COLO668 (cell line): Measurements from ENCODE around the gene TRAPPC10.
"Not testable (repeated sequence)": the region's sequence is repeated elsewhere in the genome, so short reads cannot be mapped to it uniquely, and the experiment has no call there.

Experiments
- DNase-seq: peaks from one replicate; lab custom pipeline; 2025; ENCODE audit not compliant: unreplicated experiment; lab: John Stamatoyannopoulos, UW

TRAPPC10 gene

GRCh38 chr21:44087426-44088400, 75.6 kb downstream of the TRAPPC10 start:
- DNase-seq, result no peak

- DNase-seq, result no peak
Measured at GRCh38 chr21:44088401-44088780, 76.3 kb downstream of the TRAPPC10 start.

DNA sequence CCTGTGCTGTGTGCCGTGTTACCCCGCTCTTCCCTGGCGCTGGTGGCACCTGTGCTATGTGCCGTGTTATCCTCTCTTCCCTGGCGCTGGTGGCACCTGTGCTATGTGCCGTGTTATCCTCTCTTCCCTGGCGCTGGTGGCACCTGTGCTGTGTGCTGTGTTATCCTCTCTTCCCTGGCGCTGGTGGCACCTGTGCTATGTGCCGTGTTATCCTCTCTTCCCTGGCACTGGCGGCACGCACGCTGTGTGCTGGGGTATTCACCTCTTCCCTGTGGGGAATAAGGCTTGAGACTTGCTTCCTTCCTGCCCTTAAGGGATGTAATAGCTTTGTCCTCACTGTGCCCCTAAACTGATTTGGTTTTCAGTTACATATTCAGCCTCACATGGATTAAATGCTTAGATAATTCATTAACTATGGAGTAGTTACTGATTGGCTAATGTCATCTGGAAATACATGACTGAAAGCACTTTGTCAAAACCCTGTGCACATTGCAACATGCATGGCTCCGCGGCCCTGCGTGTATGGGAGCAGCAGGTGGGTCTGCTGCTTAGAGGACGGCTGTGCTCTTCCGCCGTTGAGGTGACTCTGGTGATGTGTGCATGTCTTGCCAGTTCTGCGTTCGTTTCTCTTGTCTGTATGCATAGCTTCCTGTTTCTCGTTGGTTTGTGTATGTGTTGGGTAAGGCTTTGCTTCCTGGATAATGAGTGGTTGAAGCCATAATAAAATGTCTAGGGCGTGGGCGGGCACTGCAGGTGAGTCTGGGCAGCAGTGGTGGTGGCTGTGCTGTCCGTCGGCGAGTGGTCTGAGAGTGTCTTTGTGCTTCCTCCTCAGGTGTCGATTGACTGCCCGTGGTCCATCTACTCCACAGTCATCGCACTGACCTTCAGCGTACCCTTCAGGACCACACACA, 77.1 kb downstream of the TRAPPC10 start:
- DNase-seq, result no peak

GRCh38 chr21:44090325-44090724, 78.2 kb downstream of the TRAPPC10 start:
- peak; percentile 82 for DNase-seq

DNA sequence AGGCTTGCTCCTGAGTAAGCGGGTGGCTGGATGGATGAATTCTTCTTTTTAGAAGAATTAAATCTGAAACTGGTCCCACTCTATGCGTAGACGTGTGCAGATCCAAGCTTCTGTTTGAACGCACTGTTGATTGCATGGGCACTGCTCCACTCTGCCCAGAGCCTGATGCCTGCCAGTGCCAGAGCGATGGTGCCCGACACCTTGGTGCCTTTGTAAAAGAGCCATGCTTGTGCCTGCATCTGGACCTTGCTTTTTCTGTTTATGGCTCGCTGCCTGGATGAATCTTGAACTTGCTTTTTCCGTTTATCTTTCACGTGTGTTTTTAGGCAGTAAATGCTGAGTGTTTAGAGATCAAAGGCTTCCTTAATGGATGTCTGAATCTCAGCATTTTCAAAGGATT, 80.1 kb downstream of the TRAPPC10 start:
- DNase-seq, result no peak

DNA sequence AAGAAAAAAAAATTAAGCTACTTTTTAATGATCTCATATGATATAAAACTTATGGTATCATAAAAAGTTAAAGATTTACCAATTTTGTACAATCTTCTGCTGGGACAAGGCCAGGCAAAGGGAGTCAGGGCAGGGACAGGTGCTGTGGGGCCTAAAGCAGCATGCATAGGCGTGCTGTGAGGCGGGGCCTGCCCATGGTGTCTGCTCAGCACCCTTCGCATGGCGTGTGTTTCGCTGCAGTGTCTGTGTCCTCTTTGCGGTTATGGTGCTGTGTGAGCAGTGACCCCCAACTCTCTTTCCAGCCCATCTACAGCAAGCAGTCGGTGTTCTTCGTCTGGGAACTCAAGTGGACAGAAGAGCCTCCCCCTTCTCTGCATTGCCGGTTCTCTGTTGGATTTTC, 81.7 kb downstream of the TRAPPC10 start:
- no peak for DNase-seq

DNA sequence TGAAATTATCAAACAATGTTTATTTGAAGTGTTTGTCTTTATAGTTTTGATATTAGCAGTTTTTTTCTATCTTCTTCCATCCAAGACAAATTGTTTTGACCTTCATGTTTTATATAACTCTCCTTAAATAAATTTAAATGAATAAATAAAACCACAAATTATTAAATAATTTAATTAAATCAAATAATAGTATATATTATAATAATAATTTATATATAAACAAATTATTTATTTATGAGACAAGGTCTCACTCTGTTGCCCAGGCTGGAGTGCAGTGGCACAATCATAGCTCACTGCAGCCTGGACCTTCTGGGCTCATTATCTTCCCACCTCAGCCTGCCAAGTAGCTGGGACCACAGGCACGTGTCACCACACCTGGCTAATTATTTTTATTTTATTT, 82.7 kb downstream of the TRAPPC10 start:
- DNase-seq, result no peak

- not testable (repeated sequence) for DNase-seq
Measured at GRCh38 chr21:44098507-44098906, 86.4 kb downstream of the TRAPPC10 start.

GRCh38 chr21:44098964-44099363, 86.9 kb downstream of the TRAPPC10 start:
- DNase-seq, result not testable (repeated sequence)

DNA sequence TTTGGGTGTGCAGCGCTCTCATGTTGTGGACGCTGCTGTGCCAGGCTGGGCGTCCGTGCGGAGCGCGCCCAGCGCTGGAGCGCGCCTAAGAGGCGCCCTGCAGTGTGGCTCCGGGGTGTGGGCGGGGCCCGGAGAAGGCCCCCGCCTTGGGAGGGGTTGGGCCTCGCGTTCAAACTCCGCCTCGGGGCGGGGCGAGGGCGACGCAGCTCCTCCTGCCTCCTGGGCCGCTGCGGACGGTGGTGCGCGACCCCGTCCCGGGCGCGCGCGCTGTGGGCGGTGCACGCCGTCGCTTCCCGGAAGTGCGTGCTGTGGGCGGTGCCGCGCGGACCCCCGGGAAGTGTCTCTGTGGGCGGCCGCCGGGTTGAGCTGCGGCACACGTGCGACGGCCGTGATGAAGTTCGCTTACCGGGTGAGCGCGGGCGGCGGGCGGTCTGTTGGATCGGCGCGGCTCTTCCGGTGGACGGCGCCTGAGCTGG, 95.0 kb downstream of the TRAPPC10 start, which contains the start of gene PWP2:
Gene PWP2, plus strand, starts transcription at position 374 of the 476 bp plus-strand sequence. Its CDS starts 18 bp downstream, at position 392.
- DNase-seq, result not testable (repeated sequence)

DNA sequence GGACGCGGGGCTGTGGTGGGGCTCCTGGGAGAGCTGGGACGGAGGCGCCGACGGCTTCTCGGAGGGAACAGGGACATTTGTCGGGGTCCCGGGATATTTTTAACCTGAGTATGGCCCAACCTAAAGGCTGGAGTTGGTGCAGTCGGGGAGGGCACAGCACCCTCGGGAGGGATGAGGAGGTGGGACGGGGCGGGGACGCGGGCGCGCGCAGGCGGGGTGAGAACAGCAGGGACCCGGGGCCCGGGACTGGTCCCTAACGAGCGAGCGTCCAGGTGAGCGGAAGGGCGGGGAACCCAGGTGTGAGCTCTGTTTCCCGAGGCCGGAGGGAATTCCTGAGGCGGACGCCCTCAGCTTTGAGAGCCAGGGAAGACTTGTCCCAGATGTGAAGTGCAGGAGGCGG, 95.5 kb downstream of the TRAPPC10 start:
- not testable (repeated sequence) for DNase-seq

- DNase-seq, result not testable (repeated sequence)
Measured at GRCh38 chr21:44113702-44114371, 101.7 kb downstream of the TRAPPC10 start.

- not testable (repeated sequence) for DNase-seq
Measured at GRCh38 chr21:44122131-44122530, 110.0 kb downstream of the TRAPPC10 start.

DNA sequence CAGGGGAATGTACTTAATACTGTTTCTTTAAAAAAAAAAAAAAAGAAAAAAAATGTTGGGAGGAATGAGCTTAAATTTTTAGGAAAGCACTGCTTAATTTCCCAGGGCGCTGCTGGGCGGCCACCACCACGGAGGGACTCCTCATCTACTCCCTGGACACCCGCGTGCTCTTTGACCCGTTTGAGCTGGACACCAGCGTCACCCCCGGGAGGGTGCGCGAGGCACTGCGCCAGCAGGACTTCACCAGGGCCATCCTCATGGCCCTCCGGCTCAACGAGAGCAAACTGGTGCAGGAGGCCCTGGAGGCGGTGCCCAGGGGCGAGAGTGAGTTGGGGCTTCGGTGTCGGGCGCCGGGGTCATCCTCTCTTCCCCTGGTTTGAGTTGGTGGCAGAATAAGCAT, 115.7 kb downstream of the TRAPPC10 start:
- DNase-seq, result not testable (repeated sequence)

DNA sequence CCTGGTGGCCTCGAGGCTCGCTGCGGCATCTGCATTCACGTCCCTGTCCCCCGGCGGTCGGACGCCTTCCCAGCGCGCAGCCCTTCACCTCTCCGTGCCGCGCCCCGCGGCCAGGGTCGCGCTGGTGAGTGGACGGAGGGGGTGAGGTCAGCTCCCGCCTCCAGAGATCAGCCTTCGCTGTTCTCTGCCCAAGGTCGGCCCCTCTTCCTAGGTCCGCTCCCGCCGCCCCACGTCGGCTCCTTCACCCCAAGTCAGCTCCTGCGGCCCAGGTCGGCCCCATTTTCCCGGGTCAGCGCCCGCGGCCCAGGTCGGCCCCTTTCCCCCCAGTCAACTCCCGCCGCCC, 121.6 kb downstream of the TRAPPC10 start:
- not testable (repeated sequence) for DNase-seq

- not testable (repeated sequence) for DNase-seq
Measured at GRCh38 chr21:44134732-44135131, 122.6 kb downstream of the TRAPPC10 start.

DNA sequence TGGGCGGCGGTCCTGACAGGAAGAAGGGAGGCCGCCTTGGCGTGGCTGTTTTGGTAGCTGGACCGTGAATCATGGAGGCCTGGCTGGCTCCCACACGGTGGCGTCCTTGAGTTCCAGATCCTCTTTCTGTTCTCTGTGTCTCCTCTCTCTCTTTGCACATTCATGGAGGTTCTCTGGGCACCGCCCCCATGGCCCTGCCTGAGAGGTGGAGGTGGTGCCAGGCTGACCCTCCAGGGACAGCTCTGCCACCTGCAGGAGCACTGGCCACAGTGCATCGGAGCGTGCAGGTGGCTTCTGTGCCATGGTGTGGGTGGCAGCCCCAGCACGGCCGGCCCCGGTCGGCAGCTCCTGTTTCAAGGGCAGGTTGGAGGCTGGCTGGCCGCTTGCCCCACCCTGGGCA, 125.9 kb downstream of the TRAPPC10 start:
- DNase-seq, result not testable (repeated sequence)

DNA sequence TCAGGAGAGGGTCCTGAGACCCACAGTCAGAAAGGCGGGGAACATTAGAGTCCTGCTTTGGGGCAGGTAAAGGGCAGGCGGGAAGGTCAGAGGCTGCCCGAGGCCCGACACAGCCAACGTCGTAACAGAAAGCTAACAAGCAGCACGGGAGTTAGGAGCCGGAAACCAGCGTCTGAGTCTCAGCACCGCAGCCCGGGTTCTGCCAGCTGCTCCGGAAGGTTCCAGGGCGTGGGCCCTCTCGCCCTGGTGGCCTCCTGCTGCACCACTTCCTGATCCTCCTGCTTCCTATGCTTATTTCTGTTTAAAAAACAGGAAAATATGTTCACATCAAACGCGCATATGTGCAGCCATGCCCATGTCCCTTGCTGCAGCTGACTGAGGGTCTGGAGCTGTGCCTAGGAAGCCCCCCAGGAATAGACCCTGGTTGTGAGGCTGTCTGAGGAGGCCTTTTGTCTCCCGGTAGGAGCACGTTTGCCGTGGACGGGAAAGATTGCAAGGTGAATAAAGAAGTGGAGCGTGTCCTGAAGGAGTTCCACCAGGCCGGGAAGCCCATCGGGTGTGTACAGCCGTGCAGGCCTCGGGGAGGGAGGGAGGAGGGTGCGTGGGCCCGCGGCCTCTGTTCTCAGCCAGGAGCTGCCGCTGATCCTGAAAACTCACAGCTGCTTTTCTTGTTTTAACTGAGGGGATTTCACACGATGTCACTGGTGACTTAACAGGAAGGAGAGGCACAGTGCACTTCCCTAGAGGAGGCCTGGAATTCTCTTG, 127.9 kb downstream of the TRAPPC10 start:
- not testable (repeated sequence) for DNase-seq

DNA sequence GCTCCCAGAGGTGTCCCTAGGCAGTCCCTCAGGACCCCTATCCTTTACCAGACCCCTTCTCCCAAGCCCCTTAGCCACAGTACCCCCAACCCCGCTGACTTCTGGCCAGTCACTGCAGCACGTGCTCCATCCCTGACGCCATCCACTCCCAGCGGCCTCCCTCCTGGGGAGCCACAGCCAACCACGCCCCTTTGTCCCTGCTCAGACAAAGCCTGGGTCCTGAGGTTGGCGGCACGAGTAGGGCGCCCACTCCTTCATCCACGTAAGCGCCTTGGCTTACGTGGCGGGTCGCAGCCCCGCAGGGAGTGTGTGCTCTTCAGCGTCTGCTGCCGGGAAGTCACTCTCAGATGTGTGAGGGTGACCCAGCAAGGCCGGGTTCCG, 128.4 kb downstream of the TRAPPC10 start:
- DNase-seq, result not testable (repeated sequence)

GRCh38 chr21:44142470-44142869, 130.4 kb downstream of the TRAPPC10 start:
- not testable (repeated sequence) for DNase-seq
